Heart right ventricle (tissue), 16 donors: ENCODE results near the gene GSTA3. TPM values are rescaled to one million over a fixed set of nuclear protein-coding genes. Genes with fewer than 3 reads are reported as not detected.

Experiments used
- ATAC-seq, 8 donors: fragments of 200-7000 bp; cut with Tn5 transposase; one replicate each; pipeline ENCODE4 v1.9.1; 2020; ENCODE audit warnings: mild to moderate bottlenecking in 8 of 8, moderate library complexity in 8 of 8, moderate number of reproducible peaks in 1 of 8
- DNase-seq, 2 donors: peaks; one replicate each; pipeline ENCODE4 v3.0.0-alpha.2; 2020
- H3K27ac ChIP-seq, 10 donors: fragments of 200-600 bp; sonication (generic) in 2 of 10; one replicate each; pipeline versions ENCODE4 v1.5.0 to v1.8.0; 2020 to 2022; ENCODE audit warnings: mild to moderate bottlenecking in 3 of 10
- H3K27me3 ChIP-seq, 7 donors: fragments of 200-600 bp; one replicate each; pipeline ENCODE4 v1.8.0; 2021 to 2022; ENCODE audit warnings: mild to moderate bottlenecking in 2 of 7
- H3K36me3 ChIP-seq, 9 donors: fragments of 200-600 bp; sonication (generic) in 1 of 9; one replicate each; pipeline versions ENCODE4 v1.5.0 to v1.8.0; 2020 to 2022; ENCODE audit warnings: mild to moderate bottlenecking in 2 of 9
- H3K4me1 ChIP-seq, 9 donors: fragments of 200-600 bp; sonication (generic) in 1 of 9; one replicate each; pipeline versions ENCODE4 v1.5.0 to v1.8.0; 2020 to 2022; ENCODE audit warnings: mild to moderate bottlenecking in 4 of 9
- H3K4me3 ChIP-seq, 10 donors: fragments of 200-600 bp; sonication (generic) in 2 of 10; one replicate each; pipeline versions ENCODE4 v1.5.0 to v1.8.0; 2020 to 2022; ENCODE audit warnings: mild to moderate bottlenecking in 7 of 10, moderate library complexity in 2 of 10
- H3K9me3 ChIP-seq, 11 donors: fragments of 200-600 bp in 10 of 11; sonication (generic) in 2 of 11; one replicate each; pipeline versions ENCODE4 v1.5.0 to v1.8.0; 2013 to 2022; ENCODE audit warnings: mild to moderate bottlenecking in 2 of 11, control low read depth in 1 of 11, moderate library complexity in 1 of 11
- CTCF ChIP-seq, 9 donors: fragments of 200-600 bp; sonication (generic) in 2 of 9; IDR thresholded peaks; one replicate each; pipeline versions ENCODE4 v1.5.0 to v1.8.0; 2021 to 2022; ENCODE audit warnings: antibody characterized with exemption in 9 of 9, mild to moderate bottlenecking in 5 of 9, moderate library complexity in 1 of 9
- WGBS, 2 donors: extraction: QIAGEN DNeasy Blood & Tissue Kit; methylation state at CpG; one replicate each; pipeline ENCODE4 v1.1.7; 2013; ENCODE audit warnings: inconsistent platforms in 1 of 2; 5-methylcytosine and 5-hydroxymethylcytosine counted together
- intact Hi-C, 10 donors: fragments of 100-400 bp; cut with DNase I; formaldehyde crosslinking; loops; one replicate each; pipeline versions ENCODE4 v1.11.1 to v1.14.2; 2022
- long read RNA-seq, 3 donors: library from polyadenylated mRNA; unstranded; transcript quantifications; one replicate each; pipeline ENCODE4 v2.0.0, GENCODE V29; 2020 to 2021
- polyA plus RNA-seq, 2 donors: library from polyadenylated mRNA; stranded (reverse); fragments of 200-250 nt; gene quantifications; one replicate each; pipeline ENCODE4 v1.2.3, GENCODE V29; 2013
- total RNA-seq, 10 donors: library from RNA; stranded (reverse); fragmentation: NEBNext Ultra II Directional in 3 of 10; extraction: Animal tissue kit (Norgen Biotek cat#: 25700) in 3 of 10; gene quantifications; one replicate each; pipeline versions ENCODE4 v1.2.1 to v1.2.4, GENCODE V29; 2021 to 2023
- donor health status: Arrhythmogenic right ventricular cardiomyopathy.
- donor health status: ischemic (EF 13 %, LVEDD 7.1; RV severe dilation, severe dysfunction).
- donor health status: healthy with polysubstance abuse.
- donor health status: DM: no; HTN: yes; CAD: no.
- donor health status: DM: no; HTN: no; CAD: no.
- donor health status: ischemic (EF 25% LVEDD 6.9; RV normal size, moderate dysfunction).
- donor health status: ischemic (EF 25% LVEDD 5.7; RV mildly dilated, moderate dysfunction).
- donor health status: healthy.
- donor health status: DM: yes; HTN: yes; CAD: no.
- donor health status: Ischemic cardiomyopathy.
- donor health status: ischemic (EF 35%, LVEDD 5.7; RV mildly dilated, moderate dysfunction).
- donor health status: nonischemic (EF 11% LVEDD 7.7; RV severe dilation, severe dysfunction).
- donor health status: DM: yes; HTN: yes; CAD: no.
- donor health status: PGD.
- donor health status: ischemic (EF 29% LVEDD 5.4; RV normal size, mild dysfunction).
- donor health status: nonischemic (EF 23%, LVEDD 6.1; RV moderate dilation, normal function).

The GSTA3 gene
- total RNA-seq, result not detected
- not detected for polyA plus RNA-seq
- long read RNA-seq, donor 1, result 0 reads
- long read RNA-seq, donor 2, result 0 reads
- long read RNA-seq, donor 3, result 0 reads

- Histone ChIP-seq H3K27me3 (no peaks in the 10 kb centered on the region), H3K4me1 (no peaks in the 10 kb centered on the region), H3K27ac (no peak within 1 kb of the TSS), H3K4me3 (no peak within 1 kb of the TSS), H3K9me3 (peaks cover 0 to 5% (median 0%) of the 10 kb centered on the region in 11 donors), H3K36me3 (no peaks in the 10 kb centered on the region)
- DNase-seq (no peak), ATAC-seq (no peak)
- WGBS, 2 donors, result 65 to 88% methylated on average over 2 of the region's 2 CpGs
- intact Hi-C loops, result no loop called here
- no peak for TF ChIP-seq CTCF (IDR thresholded peaks at IDR 0.05)
Observed at GRCh38 chr6:52909531-52909930, at the start of gene GSTA3. TSS of gene GSTA3 (minus strand) at chr6:52909698. CDS start at chr6:52905834, 3,864 bp downstream.

GRCh38 chr6:52958546-52959255, 49.2 kb upstream of the GSTA3 start:
- peaks cover 0 to 12% (median 0%) of the 10 kb centered on the region in 11 donors for H3K9me3 ChIP-seq
- intact Hi-C loops, result no loop called here
- no peaks in the 10 kb centered on the region for H3K27me3 ChIP-seq
- H3K27ac ChIP-seq, result no peak overlapping the region
- no peak overlapping the region for H3K4me3 ChIP-seq
- no peaks in the 10 kb centered on the region for H3K36me3 ChIP-seq
- ATAC-seq (no peak), DNase-seq (no peak)
- H3K4me1 ChIP-seq, result no peaks in the 10 kb centered on the region
- WGBS, 2 donors, result 64 to 78% methylated on average over 8 of the region's 8 CpGs
- no peak for TF ChIP-seq CTCF (IDR thresholded peaks at IDR 0.05)

GRCh38 chr6:52955871-52956270, 46.4 kb upstream of the GSTA3 start:
- intact Hi-C loops, result no loop called here
- Histone ChIP-seq H3K36me3 (no peaks in the 10 kb centered on the region), H3K27ac (no peak overlapping the region), H3K4me3 (no peak overlapping the region), H3K27me3 (no peaks in the 10 kb centered on the region), H3K9me3 (peaks cover 0 to under 1% (median 0%) of the 10 kb centered on the region in 11 donors), H3K4me1 (no peaks in the 10 kb centered on the region)
- no peak for TF ChIP-seq CTCF (IDR thresholded peaks at IDR 0.05)
- 76 to 90% methylated on average over 7 of the region's 7 CpGs for WGBS, 2 donors
- no peak for DNase-seq
- ATAC-seq, result no peak

GRCh38 chr6:52953911-52954839, 44.7 kb upstream of the GSTA3 start:
- no peaks in the 10 kb centered on the region for H3K9me3 ChIP-seq
- ATAC-seq (no peak), DNase-seq (no peak)
- WGBS, 2 donors, result 70 to 72% methylated on average over 6 of the region's 6 CpGs
- H3K36me3 ChIP-seq, result no peaks in the 10 kb centered on the region
- no peak for TF ChIP-seq CTCF (IDR thresholded peaks at IDR 0.05)
- H3K4me3 ChIP-seq, result no peak overlapping the region
- intact Hi-C loops, result no loop called here
- H3K4me1 ChIP-seq, result no peaks in the 10 kb centered on the region
- H3K27me3 ChIP-seq, result no peaks in the 10 kb centered on the region
- H3K27ac ChIP-seq, result no peak overlapping the region
